ENCODE results near the gene HSH2D.

DNA sequence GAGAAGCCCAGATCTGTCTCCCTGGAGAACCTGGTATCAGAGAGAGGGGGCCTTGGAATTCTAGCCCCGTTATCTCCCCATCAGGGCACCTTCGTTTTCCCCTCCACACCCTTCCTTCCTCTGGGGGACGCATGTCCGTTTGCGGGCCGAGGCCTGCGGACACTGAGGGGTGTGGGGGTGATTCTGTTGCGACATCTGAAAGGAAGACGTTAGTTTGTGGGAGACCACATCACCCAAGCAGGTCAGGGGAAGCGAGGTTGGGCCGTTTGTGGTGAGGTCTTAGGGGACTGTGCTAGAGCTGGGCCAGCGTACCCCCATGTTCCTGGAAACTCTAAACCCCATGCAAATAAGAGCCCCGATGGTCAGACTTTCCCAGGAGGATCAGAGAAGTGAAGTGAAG lies 3.7 kb upstream of the HSH2D start:
- TF ChIP-seq, protein P1, sequence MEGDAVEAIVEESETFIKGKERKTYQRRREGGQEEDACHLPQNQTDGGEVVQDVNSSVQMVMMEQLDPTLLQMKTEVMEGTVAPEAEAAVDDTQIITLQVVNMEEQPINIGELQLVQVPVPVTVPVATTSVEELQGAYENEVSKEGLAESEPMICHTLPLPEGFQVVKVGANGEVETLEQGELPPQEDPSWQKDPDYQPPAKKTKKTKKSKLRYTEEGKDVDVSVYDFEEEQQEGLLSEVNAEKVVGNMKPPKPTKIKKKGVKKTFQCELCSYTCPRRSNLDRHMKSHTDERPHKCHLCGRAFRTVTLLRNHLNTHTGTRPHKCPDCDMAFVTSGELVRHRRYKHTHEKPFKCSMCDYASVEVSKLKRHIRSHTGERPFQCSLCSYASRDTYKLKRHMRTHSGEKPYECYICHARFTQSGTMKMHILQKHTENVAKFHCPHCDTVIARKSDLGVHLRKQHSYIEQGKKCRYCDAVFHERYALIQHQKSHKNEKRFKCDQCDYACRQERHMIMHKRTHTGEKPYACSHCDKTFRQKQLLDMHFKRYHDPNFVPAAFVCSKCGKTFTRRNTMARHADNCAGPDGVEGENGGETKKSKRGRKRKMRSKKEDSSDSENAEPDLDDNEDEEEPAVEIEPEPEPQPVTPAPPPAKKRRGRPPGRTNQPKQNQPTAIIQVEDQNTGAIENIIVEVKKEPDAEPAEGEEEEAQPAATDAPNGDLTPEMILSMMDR (IDR thresholded peaks at IDR 0.05): no peak
- TF ChIP-seq ZFX (IDR thresholded peaks at IDR 0.05; ENCODE audit: borderline replicate concordance): no peak

Measured in 22Rv1 (cell line).